ENCODE measurements around the gene CARS1.

GRCh38 chr11:3035333-3035732 lies 21.9 kb downstream of the CARS1 start:
- no peak for TF ChIP-seq ELF4 (IDR thresholded peaks at IDR 0.05)
- no peak for TF ChIP-seq PKNOX1 (IDR thresholded peaks at IDR 0.05)
- no peak for TF ChIP-seq SP1 (IDR thresholded peaks at IDR 0.05)
- TF ChIP-seq FOXK2 (IDR thresholded peaks at IDR 0.05), result no peak
- no peak for TF ChIP-seq FOXM1 (IDR thresholded peaks at IDR 0.05; ENCODE audit: borderline replicate concordance)
- no peak for TF ChIP-seq ZNF384 (IDR thresholded peaks at IDR 0.05)
- TF ChIP-seq NFRKB (IDR thresholded peaks at IDR 0.05), result no peak
- no peak for TF ChIP-seq TARDBP (IDR thresholded peaks at IDR 0.05)
- no peak for TF ChIP-seq FOXA1 (IDR thresholded peaks at IDR 0.05)
- no peak for TF ChIP-seq BHLHE40 (IDR thresholded peaks at IDR 0.05; ENCODE audit: borderline replicate concordance)
